HG02840 (cell line): Measurements from ENCODE around the gene RPS27.
"Not testable (repeated sequence)": the region's sequence is repeated elsewhere in the genome, so short reads cannot be mapped to it uniquely, and the experiment has no call there.

ENCODE experiments used
- ATAC-seq: cut with Tn5 transposase; IDR thresholded peaks from one replicate; pipeline ENCODE4 v1.9.1; 2021; ENCODE audit warnings: mild to moderate bottlenecking, moderate library complexity, moderate number of reproducible peaks; ENCODE audit not compliant: unreplicated experiment, low FRiP score

Gene RPS27

DNA sequence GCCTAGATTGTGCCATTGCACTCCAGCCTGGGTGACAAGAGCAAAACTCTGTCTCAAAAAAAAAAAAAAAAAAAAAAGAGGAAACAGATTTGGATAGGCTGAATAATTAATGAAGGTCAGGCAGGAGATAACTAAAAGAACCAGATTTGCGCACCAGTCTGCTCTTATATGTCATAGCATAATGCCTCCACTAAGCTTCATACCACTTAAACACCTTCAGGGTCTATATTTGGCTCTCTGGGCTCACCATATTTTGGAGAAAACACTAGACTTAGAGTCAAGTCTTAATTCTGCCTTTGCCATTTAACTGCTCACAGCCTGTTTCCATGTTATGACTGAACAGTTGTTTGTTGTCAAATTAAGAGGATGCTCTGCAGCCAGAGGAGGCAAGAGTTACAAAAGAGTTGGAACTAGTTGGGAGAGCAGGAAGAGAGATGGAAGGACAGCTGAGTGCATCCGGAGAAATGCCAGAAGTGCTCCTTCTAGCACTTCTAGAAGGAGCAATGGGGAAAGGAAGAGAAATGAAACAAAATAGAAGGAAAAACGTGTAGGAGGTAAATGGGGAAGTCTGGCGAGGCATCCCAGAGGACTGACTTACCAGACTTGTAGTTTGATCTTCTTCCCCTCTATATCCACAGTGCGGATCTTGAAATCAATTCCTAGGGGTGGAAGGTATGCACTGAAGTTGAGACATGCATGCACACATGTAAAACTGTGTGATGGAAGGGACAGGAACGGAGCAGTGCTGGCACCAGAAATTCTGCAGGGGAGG is 6.3 kb upstream of the RPS27 start:
- no peak for ATAC-seq

DNA sequence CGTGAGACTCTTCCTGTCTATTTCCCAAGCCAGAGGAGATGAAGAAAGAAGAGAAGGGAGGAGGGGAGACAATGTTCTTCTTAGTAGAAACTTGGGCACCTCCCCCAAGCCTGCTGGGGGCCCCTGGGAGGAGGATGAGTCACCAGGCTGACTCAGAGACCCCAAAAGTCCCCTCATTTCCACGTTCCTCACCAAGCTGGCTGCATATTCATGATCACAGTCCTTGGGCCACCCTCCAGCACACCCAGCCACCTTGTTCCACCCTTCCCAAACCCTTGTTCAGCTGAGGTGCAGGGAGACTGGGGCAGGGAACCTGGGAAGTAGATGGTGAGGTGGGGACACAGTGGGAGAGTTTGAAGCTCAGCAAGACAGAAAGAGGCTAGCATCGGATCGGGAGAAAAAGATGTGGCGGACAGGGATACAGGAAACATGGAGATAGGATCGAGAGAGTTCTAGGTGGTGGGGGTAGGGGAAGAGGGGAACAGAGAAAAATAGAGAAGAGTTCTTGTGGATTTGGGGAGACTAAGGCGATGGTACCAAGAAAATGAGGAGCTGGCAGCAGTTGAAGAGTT is 5.1 kb upstream of the RPS27 start:
- no peak for ATAC-seq

DNA sequence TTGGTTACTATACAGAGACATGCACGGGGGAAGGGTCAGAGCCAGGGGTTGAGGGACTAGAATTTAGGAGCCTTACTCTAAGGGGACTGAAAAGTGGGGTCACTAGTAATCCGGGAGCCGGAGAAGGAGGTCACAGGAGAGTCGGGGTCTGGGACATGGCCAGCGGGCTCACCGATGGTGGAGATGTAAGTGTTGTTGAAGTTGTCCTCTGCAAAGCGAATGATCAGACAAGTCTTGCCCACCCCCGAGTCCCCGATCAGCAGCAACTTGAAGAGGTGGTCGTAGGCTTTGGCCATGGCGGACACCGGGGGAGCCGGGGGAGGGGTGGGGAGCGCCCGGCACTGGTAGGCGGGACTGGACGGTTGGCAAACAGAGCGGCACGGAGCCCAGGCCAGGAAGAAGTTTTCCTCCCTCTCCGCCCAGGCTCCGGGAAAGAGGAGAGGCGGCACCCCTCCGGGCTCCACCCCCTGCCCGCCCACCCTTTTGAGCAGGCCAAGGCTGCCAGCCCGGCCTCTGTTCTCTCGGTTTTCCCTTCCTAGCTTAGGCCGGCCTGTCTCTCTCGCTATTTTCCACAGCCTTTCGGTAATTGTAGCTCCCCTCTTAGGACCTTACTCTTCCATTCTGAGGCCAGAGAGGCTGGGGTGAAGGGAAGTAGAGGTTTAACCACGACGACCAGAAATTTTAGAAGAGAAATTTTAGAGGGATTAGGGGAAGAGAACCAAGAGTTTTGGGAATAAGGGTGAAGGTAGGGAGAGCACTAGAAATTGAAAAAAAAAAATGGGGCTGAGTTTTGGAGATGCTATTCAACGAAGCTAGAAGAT is 4.4 kb upstream of the RPS27 start, which contains the start of gene RAB13:
Gene RAB13, minus strand, starts transcription at position 399 of the 821 bp plus-strand sequence. Its CDS starts 103 bp downstream, at position 296.
- ATAC-seq: no peak

DNA sequence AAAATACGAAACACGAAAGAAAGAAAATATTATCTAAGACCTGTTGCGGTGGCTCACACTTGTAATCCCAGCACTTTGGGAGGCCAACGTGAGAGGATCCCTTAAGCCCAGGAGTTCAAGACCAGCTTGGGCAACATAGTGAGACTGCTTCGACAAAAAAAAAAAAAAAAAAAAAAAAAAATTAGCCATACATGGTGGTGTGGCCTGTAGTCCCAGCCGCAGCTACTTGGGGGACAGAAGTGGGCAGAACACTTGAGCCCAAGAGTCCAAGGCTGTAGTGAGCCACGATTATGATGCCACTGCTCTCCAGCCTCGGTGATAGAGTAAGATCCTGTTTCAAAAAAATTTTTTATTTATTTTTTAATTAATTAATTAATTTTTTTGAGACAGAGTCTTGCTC is 2.9 kb upstream of the RPS27 start:
- ATAC-seq: no peak

DNA sequence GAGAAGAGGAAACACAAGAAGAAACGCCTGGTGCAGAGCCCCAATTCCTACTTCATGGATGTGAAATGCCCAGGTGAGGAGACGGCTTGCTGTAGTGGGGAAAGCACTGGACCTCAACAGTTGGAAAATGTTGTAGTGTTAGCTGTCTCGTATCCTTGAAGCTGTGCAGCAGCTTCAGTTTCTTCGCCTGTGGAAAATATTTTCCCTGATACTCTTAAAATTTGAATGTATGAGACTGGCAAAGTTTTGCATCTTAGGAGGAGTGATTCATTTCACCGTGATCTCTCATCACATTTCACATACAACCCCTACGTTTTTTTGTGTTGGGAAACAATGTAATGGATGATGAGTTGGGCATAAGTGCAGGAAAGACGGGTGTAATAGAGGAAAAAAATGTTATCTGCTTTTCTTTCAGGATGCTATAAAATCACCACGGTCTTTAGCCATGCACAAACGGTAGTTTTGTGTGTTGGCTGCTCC is 629 bp downstream of the RPS27 start:
- no peak for ATAC-seq

DNA sequence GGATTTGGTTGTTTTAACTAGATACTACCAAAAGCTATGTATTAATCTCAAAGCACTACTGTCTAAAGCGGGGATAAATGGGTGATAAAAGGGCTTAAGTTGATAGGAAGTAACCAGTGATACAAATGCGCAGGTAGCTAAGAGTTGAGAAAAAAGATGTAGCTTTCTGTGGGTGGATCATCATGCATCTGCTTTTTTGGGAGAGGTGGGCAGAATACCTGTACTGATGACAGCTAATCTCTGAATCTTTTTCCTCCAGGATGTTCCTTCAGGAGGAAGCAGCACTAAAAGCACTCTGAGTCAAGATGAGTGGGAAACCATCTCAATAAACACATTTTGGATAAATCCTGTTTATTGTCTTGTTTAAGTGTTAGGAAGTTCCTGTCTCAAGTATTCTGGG is 1.2 kb downstream of the RPS27 start:
- no peak for ATAC-seq

DNA sequence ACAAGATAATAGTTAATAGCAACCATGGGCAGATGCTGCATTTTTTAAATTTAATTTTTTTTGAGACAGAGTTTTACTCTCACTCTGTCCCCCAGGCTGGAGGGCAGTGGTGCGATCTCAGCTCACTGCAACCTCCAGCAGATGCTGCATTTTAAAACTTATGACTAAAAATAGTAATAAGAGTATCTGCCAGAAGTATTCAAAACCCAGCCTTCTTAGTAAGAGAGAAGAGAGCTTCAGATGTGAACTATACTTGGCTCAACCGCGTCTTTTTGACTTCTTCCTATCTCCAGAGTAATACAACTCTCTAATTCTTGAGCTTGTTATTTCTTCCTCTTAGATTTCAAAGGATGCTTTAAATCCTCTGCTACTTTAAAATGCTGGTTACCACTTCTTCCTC is 4.6 kb downstream of the RPS27 start:
- no peak for ATAC-seq

DNA sequence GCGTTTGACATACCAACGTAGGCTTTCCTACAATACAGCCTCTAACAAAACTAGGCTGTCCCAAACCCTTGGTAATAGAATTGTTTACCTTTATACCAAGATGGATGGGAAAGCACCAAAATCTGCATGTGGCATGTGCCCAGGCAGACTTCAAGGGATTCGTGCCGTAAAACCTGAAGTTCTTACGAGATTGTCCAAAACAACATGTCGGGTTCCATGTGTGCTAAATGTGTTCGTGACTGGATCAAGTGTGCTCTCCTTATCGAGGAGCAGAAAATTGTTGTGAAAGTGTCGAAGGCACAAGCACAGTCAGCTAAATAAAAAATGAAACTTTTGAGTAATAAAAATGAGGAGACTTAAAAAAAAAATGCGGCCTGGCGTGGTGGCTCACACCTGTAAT is 5.1 kb downstream of the RPS27 start:
- no peak for ATAC-seq

DNA sequence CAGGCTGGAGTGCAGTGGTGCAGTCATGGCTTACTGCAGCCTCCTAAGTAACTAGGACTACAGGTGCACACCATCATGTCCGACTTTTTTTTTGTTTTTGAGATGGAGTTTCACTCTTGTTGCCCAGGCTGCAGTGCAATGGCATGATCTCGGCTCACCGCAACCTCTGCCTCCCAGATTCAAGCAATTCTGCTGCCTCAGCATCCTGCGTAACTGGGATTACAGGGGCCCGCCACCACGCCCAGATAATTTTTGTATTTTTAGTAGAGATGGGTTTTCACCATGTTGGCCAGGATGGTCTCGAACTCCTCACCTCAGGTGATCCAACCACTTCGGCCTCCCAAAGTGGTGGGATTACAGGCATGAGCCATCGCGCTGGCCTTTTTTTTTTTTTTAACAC is 6.3 kb downstream of the RPS27 start:
- ATAC-seq: not testable (repeated sequence)

DNA sequence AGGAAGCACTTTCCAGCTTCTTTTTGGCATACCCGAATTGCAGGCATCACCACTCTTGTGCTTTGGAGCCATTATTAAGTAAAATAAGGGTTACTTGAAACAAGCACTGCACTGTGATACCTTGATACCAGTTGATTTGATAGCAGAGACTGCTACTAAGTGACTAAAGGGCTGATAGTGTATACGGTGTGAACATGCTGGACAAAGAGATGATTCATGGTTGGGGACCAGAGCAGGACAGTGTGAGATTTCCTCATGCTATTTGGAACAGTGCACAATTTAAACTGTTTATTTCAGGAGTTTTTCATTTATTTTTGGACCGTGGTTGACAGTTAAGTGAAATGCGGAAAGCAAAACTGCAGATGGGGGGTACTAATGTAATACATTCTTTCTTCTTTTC is 9.9 kb downstream of the RPS27 start:
- no peak for ATAC-seq

DNA sequence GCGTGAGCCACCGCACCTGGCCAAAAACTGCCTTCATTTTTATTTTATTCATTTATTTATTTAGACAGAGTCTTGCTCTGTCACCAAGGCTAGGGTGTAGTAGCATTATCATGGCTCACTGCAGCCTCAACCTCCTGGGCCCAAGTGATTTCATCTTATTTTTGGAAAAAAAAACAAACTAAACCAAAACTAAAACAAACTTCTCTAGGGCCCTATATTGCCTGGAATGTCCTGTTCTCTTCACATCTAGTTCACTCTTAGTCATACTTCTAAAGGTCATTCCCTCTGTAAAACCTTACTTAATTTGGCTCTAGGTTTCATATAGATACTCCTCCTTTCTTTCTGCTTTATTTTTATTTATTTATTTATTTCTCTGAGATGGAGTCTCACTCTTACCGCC is 15.6 kb downstream of the RPS27 start:
- no peak for ATAC-seq

DNA sequence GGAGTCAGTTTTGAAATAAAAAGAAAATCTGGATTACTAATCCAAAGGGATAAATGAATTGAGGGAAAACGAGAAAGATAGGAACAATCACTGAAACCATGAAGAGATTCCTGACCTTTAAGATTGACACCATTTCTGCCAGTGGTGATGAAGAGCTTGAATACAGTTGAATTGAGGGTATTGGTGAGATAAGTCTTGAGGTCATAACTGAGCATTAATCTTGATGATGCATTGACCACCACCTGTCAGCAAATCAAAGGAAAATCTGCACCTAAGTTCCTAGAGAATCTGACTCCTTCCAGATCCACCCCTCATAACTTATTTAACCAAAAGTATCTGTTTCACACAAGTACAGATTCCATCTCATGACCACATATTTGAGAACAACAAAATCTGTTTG is 21.6 kb downstream of the RPS27 start:
- ATAC-seq: no peak

DNA sequence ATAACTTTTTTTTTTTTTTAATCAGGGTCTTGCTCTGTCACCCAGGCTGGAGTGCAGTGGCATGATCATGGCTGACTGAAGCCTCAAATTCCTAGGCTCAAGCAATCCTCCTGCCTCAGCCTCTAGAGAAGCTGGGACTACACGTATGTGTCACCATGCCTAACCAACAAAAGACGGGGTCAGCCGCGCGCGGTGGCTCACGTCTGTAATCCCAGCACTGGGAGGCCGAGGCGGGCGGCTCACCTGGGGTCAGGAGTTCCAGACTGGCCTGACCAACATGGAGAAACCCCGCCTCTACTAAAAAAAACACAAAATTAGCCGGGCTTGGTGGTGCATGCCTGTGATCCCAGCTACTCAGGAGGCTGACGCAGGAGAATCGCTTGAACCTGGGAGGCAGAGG is 22.0 kb downstream of the RPS27 start:
- ATAC-seq: not testable (repeated sequence)

DNA sequence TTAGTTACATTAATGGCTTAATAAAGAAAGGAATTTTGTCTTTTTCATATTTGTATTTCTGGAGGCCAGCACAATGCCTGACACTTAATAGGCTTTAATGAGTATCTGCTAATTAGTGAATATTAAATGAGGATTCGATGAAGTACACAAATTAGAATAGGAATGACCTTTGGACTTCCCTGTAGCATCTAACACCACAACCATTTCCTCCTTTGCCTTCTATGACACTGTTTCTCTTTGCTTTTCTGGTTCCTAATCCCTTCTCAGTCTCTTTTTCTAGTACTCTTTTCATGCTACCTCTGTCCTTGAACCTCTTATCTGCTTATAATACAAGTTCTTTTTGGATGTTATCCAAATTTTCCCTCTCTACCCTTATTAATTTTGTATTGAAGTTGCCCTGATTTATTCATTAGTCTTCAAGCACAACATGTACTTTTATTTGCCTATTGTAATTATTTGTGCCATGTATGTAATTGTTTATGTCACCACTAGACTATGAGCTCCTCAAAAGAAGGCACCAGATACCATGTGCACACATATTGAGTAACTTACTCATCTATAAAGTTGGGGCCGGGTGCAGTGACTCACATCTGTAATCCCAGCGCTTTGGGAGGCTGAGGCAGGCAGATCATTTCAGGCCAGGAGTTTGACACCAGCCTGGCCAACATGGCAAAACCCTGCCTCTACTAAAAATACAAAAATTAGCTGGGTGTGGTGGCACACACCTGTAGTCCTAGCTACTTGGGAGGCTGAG is 23.8 kb downstream of the RPS27 start:
- ATAC-seq: no peak

DNA sequence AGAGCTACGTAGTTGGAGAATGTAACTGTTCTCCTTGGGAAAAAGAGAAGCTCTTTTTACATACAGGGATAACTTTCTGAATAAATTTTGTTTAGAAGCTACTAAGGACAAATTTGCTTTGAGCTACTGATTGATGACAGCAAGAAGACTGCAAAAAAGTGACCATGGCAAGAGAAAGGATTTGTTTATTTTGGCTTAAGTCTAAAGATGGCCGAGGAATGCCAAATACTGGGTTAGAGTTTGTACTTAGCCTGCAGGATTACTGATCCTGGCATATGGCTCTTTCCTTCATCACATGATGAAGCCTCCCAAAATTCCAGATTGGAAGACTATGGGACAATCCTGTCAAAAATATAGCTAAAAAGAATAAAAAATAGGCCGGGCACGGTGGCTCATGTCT is 28.7 kb downstream of the RPS27 start:
- no peak for ATAC-seq

DNA sequence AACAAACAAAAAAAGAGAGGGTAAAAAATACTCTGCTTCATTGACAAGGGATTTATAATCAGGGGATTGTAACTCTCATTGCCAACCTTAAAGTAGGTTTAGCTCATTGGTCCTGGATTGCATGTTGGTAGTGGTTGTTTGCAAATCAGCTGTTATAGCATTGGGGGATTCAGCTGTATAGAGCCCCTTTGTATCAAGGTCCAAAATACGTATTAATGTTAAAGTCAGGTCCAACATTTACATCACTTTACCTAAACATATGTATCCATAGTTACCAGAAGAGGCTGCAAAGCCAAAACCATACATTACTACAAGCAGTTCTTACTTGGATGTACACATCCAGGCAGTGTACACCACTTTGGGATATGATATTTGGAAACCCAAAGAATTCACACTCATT is 29.4 kb downstream of the RPS27 start:
- no peak for ATAC-seq

DNA sequence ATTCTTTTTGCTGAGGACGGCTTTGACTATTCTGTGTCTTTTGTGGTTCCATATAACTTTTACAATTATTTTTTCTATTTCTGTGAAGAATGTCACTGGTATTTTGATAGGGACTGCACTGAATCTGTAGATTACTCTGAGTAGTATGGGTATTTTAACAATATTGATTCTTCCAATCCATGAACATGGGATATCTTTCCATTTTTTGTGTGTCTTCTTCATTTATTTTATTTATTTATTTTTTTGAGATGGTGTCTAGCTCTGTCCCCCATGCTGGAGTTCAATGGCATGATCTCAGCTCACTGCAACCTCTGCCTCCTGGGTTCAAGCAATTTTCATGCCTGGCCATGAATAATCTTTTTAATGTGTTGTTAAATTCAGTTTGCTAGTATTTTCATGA is 43.1 kb downstream of the RPS27 start:
- not testable (repeated sequence) for ATAC-seq
